Thoracic aorta (tissue), 2 donors: ENCODE measurements around the gene BICD1. TPM values are rescaled to one million over a fixed set of nuclear protein-coding genes. Genes with fewer than 3 reads are reported as not detected.

ENCODE experiments used
- ATAC-seq: fragments of 150-250 bp; one replicate; pipeline ENCODE4 v1.8.0; 2017; ENCODE audit warnings: low read depth; ENCODE audit not compliant: insufficient number of reproducible peaks, low FRiP score
- DNase-seq: peaks from one replicate; pipeline ENCODE4 v3.0.0-alpha.2; 2020; ENCODE audit warnings: low spot score
- H3K27ac ChIP-seq, 2 donors: fragments of 200-600 bp; sonication (generic); 1 replicate in 1 of 2; 2 replicates in 1 of 2; pipeline ENCODE4 v1.5.1; 2016; ENCODE audit warnings: mild to moderate bottlenecking in 2 of 2, moderate library complexity in 2 of 2
- H3K27me3 ChIP-seq: fragments of 200-600 bp; sonication (generic); replicated peaks from 2 replicates; pipeline ENCODE4 v1.6.0; 2016; ENCODE audit warnings: mild to moderate bottlenecking; ENCODE audit not compliant: insufficient read depth
- H3K36me3 ChIP-seq: fragments of 200-600 bp; sonication (generic); one replicate; pipeline ENCODE4 v1.5.1; 2016
- H3K4me1 ChIP-seq, 2 donors: fragments of 200-600 bp; sonication (generic); 1 replicate in 1 of 2; 2 replicates in 1 of 2; pipeline versions ENCODE4 v1.5.1 to v1.6.0; 2016; ENCODE audit warnings: low read depth in 2 of 2, mild to moderate bottlenecking in 1 of 2; ENCODE audit not compliant: control insufficient read depth in 1 of 2
- H3K4me3 ChIP-seq: fragments of 200-600 bp; sonication (generic); 2 replicates; pipeline ENCODE4 v1.5.1; 2016; ENCODE audit warnings: mild to moderate bottlenecking
- H3K9me3 ChIP-seq: fragments of 200-600 bp; sonication (generic); 2 replicates; pipeline ENCODE4 v1.5.1; 2016
- total RNA-seq, 2 donors: library from RNA; depleted of rRNA; stranded (reverse); fragments of >200 nt; gene quantifications; one replicate each; pipeline versions ENCODE4 v1.1.0 to v1.2.3, GENCODE V29; 2016
- TF ChIP-seq, protein P1 (sequence below): fragments of 200-600 bp; sonication (generic); IDR thresholded peaks from one replicate; pipeline ENCODE4 v1.5.1; 2019; ENCODE audit warnings: antibody characterized with exemption

Gene BICD1
- total RNA-seq, 2 donors from 2014 or later: 18.7 to 44.7 TPM

DNA sequence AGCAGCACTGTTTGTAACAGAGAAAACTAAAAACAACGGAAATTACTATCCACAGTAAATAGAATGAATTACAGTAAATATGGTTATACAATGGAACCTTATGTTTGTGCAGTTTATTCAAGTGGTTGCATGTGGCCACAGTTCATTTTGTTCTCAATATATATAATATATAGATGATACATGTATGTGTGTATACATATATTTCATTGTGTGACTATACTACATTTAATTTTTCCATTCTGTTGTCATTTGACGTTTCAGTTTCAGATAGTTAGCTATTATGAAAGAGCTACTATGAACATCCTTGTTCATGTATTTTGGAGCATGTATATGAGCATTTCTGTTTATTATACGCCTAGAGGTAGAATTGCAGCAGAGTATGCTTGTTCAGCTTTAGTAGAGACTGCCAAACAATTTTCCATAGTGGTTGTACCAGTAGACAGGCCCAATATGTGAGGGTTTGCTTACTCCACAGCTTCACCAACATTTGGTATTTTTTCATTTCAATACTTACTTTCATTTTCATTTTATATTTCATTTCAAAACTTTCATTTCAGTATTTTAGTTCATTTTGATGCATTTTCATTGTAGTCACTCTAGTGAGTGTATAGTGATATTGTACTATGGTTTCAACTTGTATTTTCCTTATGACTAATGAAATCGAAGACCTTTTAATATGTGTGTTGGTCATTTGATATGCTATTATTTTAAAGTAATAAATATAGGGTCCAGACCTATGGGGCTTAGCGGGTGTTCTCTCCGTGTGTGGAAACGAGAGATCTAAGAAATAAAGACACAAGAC is 151.2 kb downstream of the BICD1 start:
- TF ChIP-seq, protein P1, sequence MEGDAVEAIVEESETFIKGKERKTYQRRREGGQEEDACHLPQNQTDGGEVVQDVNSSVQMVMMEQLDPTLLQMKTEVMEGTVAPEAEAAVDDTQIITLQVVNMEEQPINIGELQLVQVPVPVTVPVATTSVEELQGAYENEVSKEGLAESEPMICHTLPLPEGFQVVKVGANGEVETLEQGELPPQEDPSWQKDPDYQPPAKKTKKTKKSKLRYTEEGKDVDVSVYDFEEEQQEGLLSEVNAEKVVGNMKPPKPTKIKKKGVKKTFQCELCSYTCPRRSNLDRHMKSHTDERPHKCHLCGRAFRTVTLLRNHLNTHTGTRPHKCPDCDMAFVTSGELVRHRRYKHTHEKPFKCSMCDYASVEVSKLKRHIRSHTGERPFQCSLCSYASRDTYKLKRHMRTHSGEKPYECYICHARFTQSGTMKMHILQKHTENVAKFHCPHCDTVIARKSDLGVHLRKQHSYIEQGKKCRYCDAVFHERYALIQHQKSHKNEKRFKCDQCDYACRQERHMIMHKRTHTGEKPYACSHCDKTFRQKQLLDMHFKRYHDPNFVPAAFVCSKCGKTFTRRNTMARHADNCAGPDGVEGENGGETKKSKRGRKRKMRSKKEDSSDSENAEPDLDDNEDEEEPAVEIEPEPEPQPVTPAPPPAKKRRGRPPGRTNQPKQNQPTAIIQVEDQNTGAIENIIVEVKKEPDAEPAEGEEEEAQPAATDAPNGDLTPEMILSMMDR: no peak
- no peak for ATAC-seq
- H3K27ac ChIP-seq: no peak overlapping the region
- no peak overlapping the region for H3K4me3 ChIP-seq
- H3K27me3 ChIP-seq: no peaks in the 10 kb centered on the region
- no peaks in the 10 kb centered on the region for H3K9me3 ChIP-seq
- H3K36me3 ChIP-seq: no peaks in the 10 kb centered on the region
- DNase-seq: no peak
- H3K4me1 ChIP-seq: no peaks in the 10 kb centered on the region

GRCh38 chr12:32260696-32261095 is 154.0 kb downstream of the BICD1 start:
- no peak overlapping the region for H3K27ac ChIP-seq
- H3K9me3 ChIP-seq: no peaks in the 10 kb centered on the region
- H3K27me3 ChIP-seq: no peaks in the 10 kb centered on the region
- ATAC-seq (no peak), DNase-seq (no peak)
- no peaks in the 10 kb centered on the region for H3K4me1 ChIP-seq
- H3K4me3 ChIP-seq: no peak overlapping the region
- TF ChIP-seq, protein P1: no peak
- no peaks in the 10 kb centered on the region for H3K36me3 ChIP-seq

GRCh38 chr12:32261638-32262037 is 155.0 kb downstream of the BICD1 start:
- TF ChIP-seq, protein P1: no peak
- no peaks in the 10 kb centered on the region for H3K27me3 ChIP-seq
- H3K27ac ChIP-seq: no peak overlapping the region

DNA sequence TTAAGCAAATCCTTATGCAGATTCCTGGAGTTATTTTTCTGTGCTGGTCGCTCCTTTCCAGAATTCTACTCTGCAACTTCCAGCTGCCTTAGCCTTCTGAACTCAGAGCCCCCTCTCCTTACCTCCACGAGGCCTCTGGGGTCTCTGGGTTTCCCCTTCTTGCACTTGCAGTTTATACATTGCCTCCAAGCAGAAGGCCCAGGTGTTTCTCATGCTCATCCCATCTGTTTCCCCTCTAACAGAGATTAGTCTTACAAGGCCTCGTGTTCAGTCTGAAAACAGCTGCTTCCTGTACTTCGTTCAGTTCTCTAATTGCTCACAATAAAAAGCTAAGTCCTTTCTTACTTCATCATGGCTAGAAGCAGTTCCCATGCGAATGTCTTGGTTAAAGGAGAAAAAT is 158.3 kb downstream of the BICD1 start:
- ATAC-seq: no peak
- TF ChIP-seq, protein P1: no peak
- H3K9me3 ChIP-seq: no peaks in the 10 kb centered on the region
- H3K27me3 ChIP-seq: no peaks in the 10 kb centered on the region
- no peak overlapping the region for H3K27ac ChIP-seq
- no peaks in the 10 kb centered on the region for H3K36me3 ChIP-seq
- no peak for DNase-seq
- H3K4me3 ChIP-seq: no peak overlapping the region
- no peaks in the 10 kb centered on the region for H3K4me1 ChIP-seq

More at GRCh38 chr12:32261638-32262037, 155.0 kb downstream of the BICD1 start:
- H3K4me1 ChIP-seq: no peaks in the 10 kb centered on the region
- H3K4me3 ChIP-seq: no peak overlapping the region
- H3K9me3 ChIP-seq: no peaks in the 10 kb centered on the region
- H3K36me3 ChIP-seq: no peaks in the 10 kb centered on the region
- ATAC-seq: no peak
- no peak for DNase-seq

GRCh38 chr12:32265456-32265855 is 158.8 kb downstream of the BICD1 start:
- Histone ChIP-seq H3K27ac (no peak overlapping the region), H3K4me3 (no peak overlapping the region), H3K9me3 (no peaks in the 10 kb centered on the region), H3K27me3 (no peaks in the 10 kb centered on the region), H3K4me1 (no peaks in the 10 kb centered on the region), H3K36me3 (no peaks in the 10 kb centered on the region)
- ATAC-seq (no peak), DNase-seq (no peak)
- TF ChIP-seq, protein P1: no peak
